CD4-positive, alpha-beta T cell treated with Interleukin-21 for 1 hour (primary cell): ENCODE measurements around the gene OR6C6.
"Not testable (repeated sequence)": the region's sequence is repeated elsewhere in the genome, so short reads cannot be mapped to it uniquely, and the experiment has no call there.

ENCODE experiments used
- DNase-seq: peaks from one replicate; pipeline ENCODE4 v3.0.0-alpha.2; 2020

The OR6C6 gene

DNA sequence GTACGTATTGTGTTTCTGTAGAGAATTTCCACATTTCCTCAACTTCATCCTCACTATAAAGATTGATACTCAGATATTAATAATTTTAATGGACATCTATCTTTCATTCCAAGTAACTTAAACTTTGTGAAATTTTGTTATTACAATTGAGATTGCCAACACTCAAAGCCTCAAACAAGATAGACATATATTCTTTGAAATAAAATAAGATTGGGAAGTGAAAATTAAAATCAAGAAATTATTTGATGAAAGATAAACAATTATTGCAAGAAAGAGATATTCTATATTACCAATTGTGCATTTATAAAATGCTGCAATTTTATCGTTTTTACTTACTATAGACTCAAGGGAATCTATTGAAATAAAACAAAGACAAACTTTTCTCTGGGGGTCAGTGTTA lies at the start of gene OR6C6:
Gene OR6C6, minus strand, starts transcription at position 101 of the 400 bp plus-strand sequence. CDS start 1,337 bp downstream, outside the sequence.
- DNase-seq: no peak

DNA sequence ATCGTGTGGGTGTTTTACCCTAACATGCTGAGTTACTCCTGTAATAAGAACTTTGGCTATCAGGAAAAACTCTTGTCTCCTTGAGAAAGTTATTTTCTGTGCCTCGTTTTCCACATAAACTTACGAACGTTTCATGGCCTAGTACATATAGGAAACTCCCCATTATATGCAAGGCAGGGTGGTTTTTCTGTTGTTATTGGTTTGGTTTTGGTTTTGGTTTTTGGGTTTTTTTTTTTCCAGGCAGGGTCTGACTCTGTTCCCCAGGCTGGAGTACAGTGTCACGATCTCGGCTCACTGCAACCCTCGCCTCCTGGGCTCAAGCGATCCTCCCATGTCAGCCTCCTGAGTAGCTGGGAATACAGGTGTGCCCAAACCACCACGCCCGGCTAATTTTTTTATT lies 39.6 kb upstream of the OR6C6 start:
- no peak for DNase-seq

DNA sequence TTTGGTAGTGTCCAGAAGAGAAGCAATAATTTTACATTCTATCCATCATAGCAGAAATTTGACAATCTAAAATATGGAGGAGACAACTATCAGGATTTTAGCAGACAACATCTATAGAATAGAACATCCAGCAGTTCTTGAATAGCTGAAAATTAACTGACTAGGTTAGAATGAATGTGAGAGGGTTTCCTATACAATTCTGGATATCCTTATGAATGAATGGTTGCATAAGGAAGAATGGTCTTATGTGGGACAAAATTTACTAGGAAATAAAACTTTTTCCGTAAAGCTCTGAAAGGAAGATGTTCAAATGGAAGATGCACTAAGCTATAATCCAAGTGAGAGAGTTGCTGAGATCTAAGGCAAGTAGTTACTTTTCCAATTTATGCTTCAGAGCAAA lies 34.1 kb upstream of the OR6C6 start, which contains the start of gene OR6C3:
Gene OR6C3, plus strand, starts transcription at position 301 of the 400 bp plus-strand sequence. CDS start 955 bp downstream, outside the sequence.
- no peak for DNase-seq

DNA sequence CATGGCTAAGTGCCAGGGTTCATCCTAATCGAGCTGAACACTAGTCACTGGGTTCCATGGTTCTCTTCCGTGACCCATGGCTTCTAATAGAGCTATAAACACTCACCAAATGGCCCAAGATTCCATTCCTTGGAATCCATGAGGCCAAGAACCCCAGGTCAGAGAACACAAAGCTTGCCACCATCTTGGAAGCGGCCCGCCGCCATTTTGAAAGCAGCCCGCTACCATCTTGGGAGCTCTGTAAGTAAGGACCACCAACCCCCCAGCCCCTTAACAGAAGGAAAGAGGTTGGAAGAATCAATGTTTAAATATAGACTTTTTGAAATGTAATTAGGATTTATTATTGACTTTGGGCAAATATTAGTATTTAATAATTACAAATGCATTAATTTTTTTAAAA lies 29.4 kb upstream of the OR6C6 start:
- not testable (repeated sequence) for DNase-seq

DNA sequence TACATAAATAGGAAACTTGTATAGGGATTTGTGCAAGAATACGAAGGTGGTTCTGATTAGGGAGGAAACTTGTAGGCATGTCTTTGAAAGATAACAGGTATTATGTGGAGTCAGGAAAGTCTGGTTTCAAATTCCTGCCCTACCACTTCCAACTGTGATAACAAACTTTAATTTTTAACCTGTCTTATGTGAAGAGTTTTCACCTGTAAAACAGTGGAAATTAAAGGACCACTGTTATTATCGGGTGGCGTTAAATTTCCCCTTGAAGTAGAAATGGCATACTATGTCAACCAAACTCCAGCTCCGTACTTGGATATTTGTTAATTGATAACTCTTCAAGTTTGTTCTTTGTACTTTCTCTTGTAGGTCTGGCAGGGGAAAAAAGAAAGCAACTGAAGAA lies 23.8 kb upstream of the OR6C6 start:
- DNase-seq: no peak

DNA sequence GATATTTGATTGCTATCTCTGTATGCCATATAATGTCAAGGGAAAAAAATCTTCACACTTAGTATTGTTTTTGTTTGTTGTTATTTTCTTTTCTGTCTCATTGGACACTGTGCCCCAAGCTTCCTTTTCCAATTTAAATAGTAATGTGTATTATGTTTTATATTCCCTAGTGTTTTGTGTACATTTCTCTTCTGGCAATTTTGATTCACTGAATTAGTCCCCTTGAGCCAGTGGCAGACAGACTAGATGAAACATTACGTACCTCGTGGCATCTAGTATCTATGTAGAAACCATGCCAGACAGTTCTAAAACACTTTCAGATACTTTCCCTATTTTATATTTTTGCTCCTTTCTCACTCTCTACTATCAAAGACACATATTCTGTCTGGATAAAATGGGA lies 17.7 kb upstream of the OR6C6 start, which contains the start of gene OR6C1:
Gene OR6C1, plus strand, starts transcription at position 301 of the 400 bp plus-strand sequence. CDS start 6,257 bp downstream, outside the sequence.
- no peak for DNase-seq

DNA sequence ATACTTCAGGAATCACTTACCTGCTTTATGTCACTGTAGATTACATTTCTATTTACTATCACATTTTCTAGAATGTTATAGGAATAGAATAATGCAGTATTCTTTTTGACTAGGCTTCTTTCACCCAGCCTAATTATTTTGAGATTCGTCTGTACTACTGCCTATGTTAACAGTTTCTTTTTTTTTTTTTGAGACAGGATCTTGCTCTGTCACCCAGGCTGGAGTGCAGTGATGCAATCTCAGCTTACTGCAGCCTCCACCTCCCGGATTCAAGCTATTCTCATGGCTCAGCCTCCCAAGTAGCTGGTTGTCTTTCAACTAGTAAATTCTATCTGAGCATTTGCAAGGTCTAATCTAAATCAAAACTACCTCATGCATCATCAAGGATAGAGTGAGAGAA lies 6.4 kb downstream of the OR6C6 start:
- no peak for DNase-seq

DNA sequence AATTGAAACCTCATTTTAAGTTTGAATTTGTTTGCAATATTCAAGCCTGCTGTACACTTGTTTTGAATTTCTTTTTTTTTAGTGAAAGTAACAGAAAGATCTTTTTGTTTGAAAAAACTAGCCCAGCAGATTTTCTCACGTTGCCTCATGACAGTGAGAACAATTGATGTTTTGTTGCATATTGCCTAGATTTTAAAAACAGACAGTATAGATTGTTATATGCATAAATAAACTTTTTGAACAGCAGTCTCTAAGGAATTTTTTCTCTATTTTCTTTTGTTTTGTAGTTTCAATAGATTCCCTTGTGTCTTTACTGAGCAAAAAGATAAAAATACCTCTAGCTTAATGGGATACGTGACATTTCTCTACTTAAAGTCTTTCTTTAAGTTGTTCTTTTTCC lies 15.4 kb downstream of the OR6C6 start:
- DNase-seq: no peak

DNA sequence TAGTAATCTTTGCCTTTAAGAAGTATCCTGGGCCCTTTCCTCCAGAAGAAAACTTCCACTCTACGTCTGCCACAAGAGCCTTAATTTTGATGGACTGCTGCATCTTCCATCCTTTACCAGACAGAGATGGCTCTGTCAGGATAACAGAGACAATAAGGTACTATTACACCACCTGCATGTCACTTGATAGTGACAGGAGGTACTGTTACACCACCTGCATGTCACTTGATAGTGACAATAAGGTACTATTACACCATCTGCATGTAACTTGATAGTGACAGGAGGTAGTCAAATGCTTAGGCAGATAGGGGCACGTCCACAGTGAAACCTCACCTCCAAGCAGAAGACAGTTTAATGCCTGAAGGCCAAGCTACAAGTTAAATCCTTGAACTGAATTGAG lies 38.1 kb downstream of the OR6C6 start:
- no peak for DNase-seq

DNA sequence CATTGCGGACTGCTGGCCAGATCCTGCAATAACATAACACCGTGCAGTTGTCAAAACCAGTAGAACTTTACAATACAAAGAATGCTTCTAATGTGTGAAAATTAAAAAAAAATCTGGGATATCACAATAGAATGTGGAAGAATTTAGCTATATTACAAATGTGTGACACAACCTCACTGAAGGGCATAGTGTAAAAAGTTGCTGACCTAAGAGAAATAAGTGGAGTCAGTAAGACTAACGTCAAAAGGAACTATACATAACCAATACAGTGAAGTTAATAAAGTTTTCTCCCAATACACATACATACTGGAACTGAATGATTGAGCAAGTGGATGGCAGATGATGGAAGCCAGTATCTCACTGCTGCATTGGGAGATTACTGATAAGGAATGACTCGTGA lies 39.5 kb downstream of the OR6C6 start:
- DNase-seq: no peak

DNA sequence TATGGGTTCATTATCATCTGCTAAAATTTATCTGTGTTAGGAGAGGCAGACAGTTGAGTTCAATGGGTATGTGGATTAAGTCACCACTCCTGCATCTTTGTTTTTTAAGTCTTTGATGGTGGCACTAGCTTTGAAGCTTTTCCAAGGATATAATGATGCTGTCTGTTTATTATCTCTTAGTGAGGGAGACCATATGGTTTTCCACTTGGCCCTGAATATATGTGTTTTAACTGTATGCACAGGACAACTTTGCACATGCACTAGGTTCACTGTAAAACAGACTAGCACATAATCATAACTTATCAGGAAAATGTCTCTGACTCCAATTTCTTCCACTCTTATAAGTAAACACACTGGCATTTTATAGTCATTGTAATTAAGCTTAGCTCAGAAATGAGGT lies 43.1 kb downstream of the OR6C6 start:
- no peak for DNase-seq

DNA sequence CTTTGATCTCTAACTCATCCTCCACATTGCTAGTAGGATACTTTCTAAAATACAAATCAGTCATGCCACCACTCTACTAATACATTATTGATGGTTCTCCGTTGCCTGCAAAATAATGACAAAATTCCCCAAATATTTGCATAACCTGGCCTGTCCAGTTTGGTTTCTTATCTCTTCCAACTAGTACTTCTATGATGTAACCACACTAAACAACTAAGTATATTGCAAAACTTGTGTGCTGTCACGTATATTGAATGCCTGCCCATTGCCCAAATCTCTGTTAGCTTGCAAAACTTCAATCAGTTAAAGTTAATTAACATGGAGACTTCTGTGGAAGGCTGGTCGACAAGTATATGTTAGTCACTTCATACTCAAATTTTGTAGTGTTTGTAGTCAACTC lies 45.4 kb downstream of the OR6C6 start:
- DNase-seq: no peak

DNA sequence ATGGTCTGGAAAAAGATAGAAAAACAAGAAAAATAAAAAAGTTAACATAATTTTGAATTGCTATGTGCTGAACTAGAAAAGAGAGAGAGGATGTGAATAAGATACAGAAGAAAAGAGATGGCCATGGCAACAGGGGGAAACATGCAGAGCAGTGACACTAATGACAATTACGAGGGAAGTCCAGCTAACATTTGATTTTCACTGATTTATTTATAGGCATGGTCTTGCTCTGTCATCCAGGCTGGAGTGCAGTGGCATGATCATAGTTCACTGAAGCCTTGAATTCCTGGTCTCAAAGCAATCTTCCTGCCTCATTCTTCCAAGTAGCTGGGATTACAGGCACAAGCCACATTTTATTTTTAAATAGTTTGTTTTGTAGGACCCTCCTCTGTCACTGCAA lies 50.2 kb downstream of the OR6C6 start:
- no peak for DNase-seq

DNA sequence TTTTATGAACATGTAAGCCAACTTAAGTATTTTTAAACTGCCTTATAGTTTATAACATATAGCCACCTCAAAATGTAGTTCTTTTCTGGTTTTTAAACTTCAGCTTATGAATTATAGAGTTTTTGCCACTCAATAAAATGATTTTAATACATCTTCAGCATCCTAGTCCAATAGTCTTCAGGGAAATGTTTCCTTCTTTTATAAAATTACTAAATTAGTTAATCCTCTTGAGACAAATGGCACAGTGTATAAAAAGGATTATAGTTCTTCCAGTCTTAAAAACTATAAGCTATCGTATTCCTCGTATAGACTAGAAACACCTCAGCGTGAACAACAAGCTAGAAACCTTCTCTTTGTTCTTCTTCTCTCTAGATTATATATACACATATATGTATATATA lies 52.1 kb downstream of the OR6C6 start, which contains the start of gene OR6C74:
Gene OR6C74, plus strand, starts transcription at position 301 of the 400 bp plus-strand sequence. CDS start 2,679 bp downstream, outside the sequence.
- DNase-seq: no peak
